HepG2 (cell line): ENCODE results near the gene NPHP1. TPM values are rescaled to one million over a fixed set of nuclear protein-coding genes. Genes with fewer than 3 reads are reported as not detected.

Experiments used
- AHR ChIP-seq: IDR thresholded peaks from 2 replicates; pipeline ENCODE4 v1.6.1; 2018; ENCODE audit warnings: missing genetic modification reagents, missing compliant biosample characterization
- ATF3 ChIP-seq: sonication (generic); formaldehyde crosslinking; IDR thresholded peaks from 2 replicates; pipeline ENCODE4 v1.4.0; 2020; ENCODE audit warnings: missing genetic modification reagents
- CAMTA2 ChIP-seq: sonication (generic); formaldehyde crosslinking; IDR thresholded peaks from 2 replicates; pipeline ENCODE4 v1.4.0; 2020; ENCODE audit warnings: mild to moderate bottlenecking, missing genetic modification reagents, borderline replicate concordance
- DRAP1 ChIP-seq: IDR thresholded peaks from 2 replicates; pipeline ENCODE4 v1.6.1; 2016; ENCODE audit warnings: missing genetic modification reagents, missing compliant biosample characterization
- E2F1 ChIP-seq: sonication (generic); formaldehyde crosslinking; IDR thresholded peaks from 2 replicates; pipeline ENCODE4 v1.5.0; 2020; ENCODE audit warnings: missing genetic modification reagents
- EEA1 ChIP-seq: sonication (generic); formaldehyde crosslinking; IDR thresholded peaks from 2 replicates; pipeline ENCODE4 v1.5.1; 2020; ENCODE audit warnings: mild to moderate bottlenecking, missing genetic modification reagents, borderline replicate concordance
- FOXA1 ChIP-seq, 2 experiments: fragments of 450-650 bp in 1 of 2; sonication (generic) in 1 of 2; formaldehyde crosslinking in 1 of 2; IDR thresholded peaks; 2 replicates each; pipeline versions ENCODE4 v1.4.0 to v1.6.1; 2016 to 2020; ENCODE audit warnings: missing genetic modification reagents in 1 of 2
- HBP1 ChIP-seq: IDR thresholded peaks from 2 replicates; pipeline ENCODE4 v1.6.1; 2016; ENCODE audit warnings: low read depth, control low read depth
- HDAC2 ChIP-seq: sonication (generic); formaldehyde crosslinking; IDR thresholded peaks from 2 replicates; pipeline ENCODE4 v1.4.0; 2020; ENCODE audit warnings: missing genetic modification reagents
- HNRNPLL ChIP-seq: fragments of 200-400 bp; formaldehyde crosslinking; IDR thresholded peaks from 2 replicates; pipeline ENCODE4 v1.6.1; 2017; ENCODE audit warnings: mild to moderate bottlenecking, low read depth, low read length; ENCODE audit not compliant: poor library complexity, severe bottlenecking
- KDM5B ChIP-seq: sonication (generic); formaldehyde crosslinking; IDR thresholded peaks from 2 replicates; pipeline ENCODE4 v1.4.0; 2020; ENCODE audit warnings: missing genetic modification reagents, mild to moderate bottlenecking, borderline replicate concordance
- MLX ChIP-seq: IDR thresholded peaks from 2 replicates; pipeline ENCODE4 v1.6.1; 2016
- NKX3-1 ChIP-seq: sonication (generic); formaldehyde crosslinking; IDR thresholded peaks from 2 replicates; pipeline ENCODE4 v1.5.0; 2020; ENCODE audit warnings: missing genetic modification reagents
- PLSCR1 ChIP-seq: sonication (generic); formaldehyde crosslinking; IDR thresholded peaks from 2 replicates; pipeline ENCODE4 v1.5.0; 2020; ENCODE audit warnings: missing genetic modification reagents, mild to moderate bottlenecking, borderline replicate concordance
- SKI ChIP-seq: fragments of 450-650 bp; IDR thresholded peaks from one replicate; pipeline ENCODE4 v1.6.1; 2018; ENCODE audit warnings: mild to moderate bottlenecking; ENCODE audit not compliant: partially characterized antibody
- SOX6 ChIP-seq, 2 experiments: fragments of 450-650 bp in 1 of 2; sonication (generic) in 1 of 2; formaldehyde crosslinking in 1 of 2; IDR thresholded peaks; 2 replicates each; pipeline versions ENCODE4 v1.4.0 to v1.6.1; 2017 to 2020; ENCODE audit warnings: antibody characterized with exemption in 1 of 2, mild to moderate bottlenecking in 1 of 2, missing genetic modification reagents in 1 of 2
- TAF1 ChIP-seq: sonication (generic); formaldehyde crosslinking; IDR thresholded peaks from 2 replicates; pipeline ENCODE4 v1.4.0; 2020; ENCODE audit warnings: missing genetic modification reagents
- TARDBP ChIP-seq: sonication (generic); formaldehyde crosslinking; IDR thresholded peaks from 2 replicates; pipeline ENCODE4 v1.8.0; 2022; ENCODE audit warnings: mild to moderate bottlenecking, missing genetic modification reagents
- TOE1 ChIP-seq: sonication (generic); formaldehyde crosslinking; IDR thresholded peaks from 2 replicates; pipeline ENCODE4 v1.4.0; 2020; ENCODE audit warnings: mild to moderate bottlenecking, missing genetic modification reagents
- ZKSCAN8 ChIP-seq: IDR thresholded peaks from 2 replicates; pipeline ENCODE4 v1.6.1; 2016; ENCODE audit warnings: borderline replicate concordance, missing genetic modification reagents, missing compliant biosample characterization
- ZNF292 ChIP-seq: sonication (generic); formaldehyde crosslinking; IDR thresholded peaks from 2 replicates; pipeline ENCODE4 v1.8.1; 2022; ENCODE audit warnings: mild to moderate bottlenecking, low read depth, missing genetic modification reagents, borderline replicate concordance
- ZNF782 ChIP-seq: sonication (generic); formaldehyde crosslinking; IDR thresholded peaks from 2 replicates; pipeline ENCODE4 v1.4.0; 2020; ENCODE audit warnings: missing genetic modification reagents, mild to moderate bottlenecking, borderline replicate concordance
- polyA plus RNA-seq, 8 experiments: library from polyadenylated mRNA; depleted of rRNA in 3 of 8; stranded (reverse) in 7 of 8; unstranded in 1 of 8; fragments of >200 nt; fragmentation: Illumina TruSeq in 4 of 8; extraction: Trizol in 4 of 8; gene quantifications; 2 replicates each; pipeline versions ENCODE4 v1.2.1 to v1.2.3, GENCODE V29; 2011 to 2016; ENCODE audit warnings: low read depth in 4 of 8, missing spikeins in 1 of 8, mixed read lengths in 1 of 8; ENCODE audit not compliant: insufficient read depth in 1 of 8
- total RNA-seq, 5 experiments: library from RNA; depleted of rRNA; stranded (reverse); fragments of >200 nt; fragmentation: Illumina TruSeq; extraction: Trizol; gene quantifications; 2 replicates each; pipeline ENCODE4 v1.2.3, GENCODE V29; 2016; ENCODE audit warnings: low read depth in 1 of 5

NPHP1 gene
- total and polyA plus RNA-seq, 2 of the 13 experiments (the other 11 are each of a cell fraction or from before 2014, with no cell fraction given), result 2.7 to 4.8 TPM

GRCh38 chr2:110204408-110205385 is at the start of gene NPHP1 (continued):
- TF ChIP-seq TAF1 (CRISPR knock-in tag) (peak; percentile 57; the same call in 1 of the 2 replicates), E2F1 (CRISPR knock-in tag) (no peak), SOX6 (IDR thresholded peaks at IDR 0.05) (no peak), SOX6 (CRISPR knock-in tag; IDR thresholded peaks at IDR 0.05) (peak; percentile 54; the same call in 1 of the 2 replicates), AHR (peak; percentile 74; the same call in 1 of the 2 replicates), ZKSCAN8 (CRISPR knock-in tag) (peak; percentile 83; the same call in 1 of the 2 replicates), ZNF782 (CRISPR knock-in tag) (peak; percentile 83; the same call in 1 of the 2 replicates), KDM5B (peak; percentile 85; the same call in 1 of the 2 replicates), TARDBP (peak; percentile 76), NKX3-1 (CRISPR knock-in tag) (no peak), HDAC2 (CRISPR knock-in tag) (peak; percentile 88), CAMTA2 (no peak), ZNF292 (CRISPR knock-in tag) (peak; percentile 62; the same call in 1 of the 2 replicates), EEA1 (CRISPR knock-in tag) (peak; percentile 89), PLSCR1 (CRISPR knock-in tag) (no peak), MLX (CRISPR knock-in tag) (peak; percentile 58; the same call in 1 of the 2 replicates), HBP1 (CRISPR knock-in tag) (peak; percentile 52; the same call in 1 of the 2 replicates), ATF3 (CRISPR knock-in tag) (peak; percentile 27; the same call in 1 of the 2 replicates), TOE1 (CRISPR knock-in tag) (0 out of 2 replicates have a peak, but pooled peaks have one; percentile 46), FOXA1 (IDR thresholded peaks at IDR 0.05) (no peak), FOXA1 (CRISPR knock-in tag; IDR thresholded peaks at IDR 0.05) (0 out of 2 replicates have a peak, but pooled peaks have one; percentile 13), DRAP1 (CRISPR knock-in tag) (peak; percentile 58; the same call in 1 of the 2 replicates), SKI (peak; percentile 27), HNRNPLL (peak; percentile 70)
